SU-DHL-6 (cell line): Measurements from ENCODE around the gene SIRPA.

ENCODE experiments used
- CTCF ChIP-seq: fragments of 200-600 bp; sonication (generic); IDR thresholded peaks from one replicate; pipeline ENCODE4 v1.5.1; 2017; ENCODE audit warnings: antibody characterized with exemption, mild to moderate bottlenecking, low read length, moderate library complexity; ENCODE audit not compliant: insufficient read depth, poor library complexity, severe bottlenecking
- EZH2phosphoT487 ChIP-seq: fragments of 200-600 bp; sonication (generic), shearing (Covaris generic); conservative IDR thresholded peaks from 2 replicates; pipeline ENCODE4 v1.6.1; 2018; ENCODE audit warnings: mild to moderate bottlenecking, antibody characterized with exemption, low read length, moderate library complexity, mixed read lengths

GRCh38 chr20:1982686-1983085 lies 87.5 kb downstream of the SIRPA start:
- TF ChIP-seq CTCF = no peak
- no peak for TF ChIP-seq EZH2phosphoT487
